GM19324 (cell line): ENCODE data around the gene HS6ST3.
A peak's percentile ranks its signal among the peaks of the same experiment; 100 is the strongest.
"Not testable (repeated sequence)": the region's sequence is repeated elsewhere in the genome, so short reads cannot be mapped to it uniquely, and the experiment has no call there.

Source experiments
- ATAC-seq: cut with Tn5 transposase; IDR thresholded peaks from one replicate; pipeline ENCODE4 v1.9.1; 2021; ENCODE audit warnings: mild to moderate bottlenecking, moderate library complexity; ENCODE audit not compliant: unreplicated experiment, low FRiP score

HS6ST3 gene

DNA sequence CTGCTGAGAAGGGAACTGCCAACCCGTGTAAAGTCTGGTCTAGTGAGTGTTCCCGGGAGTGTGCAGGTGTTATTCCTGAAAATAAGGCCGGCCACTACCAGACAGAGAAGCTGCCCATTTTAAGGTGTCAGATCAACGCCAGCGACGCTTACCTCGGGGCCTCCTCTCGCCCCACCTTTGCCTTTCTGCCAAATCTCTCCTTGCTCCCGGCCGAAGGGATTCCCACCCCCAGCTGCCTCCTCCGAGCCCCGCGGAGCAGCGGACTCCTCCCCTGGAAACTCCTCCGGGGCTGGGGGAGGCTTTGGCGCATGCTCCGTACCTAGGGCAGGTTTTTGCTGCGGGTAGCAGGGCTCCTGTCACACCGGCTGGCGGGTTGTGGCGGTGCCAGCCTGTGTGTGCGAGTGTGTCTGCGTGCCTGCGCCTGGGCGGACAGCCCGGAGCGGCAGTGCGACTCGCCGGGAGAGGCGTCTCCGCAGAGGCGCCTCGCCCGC lies at the start of gene HS6ST3:
TSS of gene HS6ST3 (plus strand) at position 359 of the 491 bp plus-strand sequence.
- peak; percentile 41 for ATAC-seq

DNA sequence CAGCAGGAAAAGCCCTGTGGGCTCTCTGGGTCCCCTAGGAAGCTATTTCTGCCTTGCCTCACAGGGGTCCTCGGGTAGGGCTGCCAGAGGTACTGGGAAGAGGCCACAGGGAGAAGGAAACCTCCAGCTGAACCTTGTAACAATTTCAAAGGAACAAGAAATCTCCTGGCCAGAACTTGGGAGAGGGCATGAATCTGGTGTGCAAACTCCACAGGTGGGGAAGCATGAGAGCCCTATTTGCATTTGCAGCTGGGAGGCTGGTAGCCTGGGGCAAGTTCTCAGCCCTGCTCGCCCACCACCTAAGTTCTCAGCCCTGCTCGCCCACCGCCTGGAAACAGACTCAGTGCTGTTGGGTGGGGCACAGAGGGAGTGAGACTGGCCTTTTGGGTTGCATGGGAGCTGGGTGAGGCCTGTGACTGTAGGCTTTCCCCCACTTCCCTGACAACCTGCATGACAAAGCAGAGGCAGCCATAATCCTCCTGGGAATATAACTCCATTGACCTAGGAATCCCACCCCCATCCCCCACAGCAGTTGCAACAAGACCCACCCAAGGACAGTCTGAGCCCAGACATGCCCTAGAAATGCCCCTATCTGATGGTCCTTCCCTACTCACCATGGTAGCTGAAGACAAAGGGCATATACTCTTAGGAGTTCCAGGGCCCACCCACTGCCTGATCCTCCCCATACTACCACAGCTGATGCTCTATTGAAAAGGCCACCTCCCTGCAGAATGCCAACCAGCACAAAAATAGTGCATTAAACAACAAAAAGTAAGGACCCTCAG lies 48.4 kb upstream of the HS6ST3 start:
- ATAC-seq, result no peak

DNA sequence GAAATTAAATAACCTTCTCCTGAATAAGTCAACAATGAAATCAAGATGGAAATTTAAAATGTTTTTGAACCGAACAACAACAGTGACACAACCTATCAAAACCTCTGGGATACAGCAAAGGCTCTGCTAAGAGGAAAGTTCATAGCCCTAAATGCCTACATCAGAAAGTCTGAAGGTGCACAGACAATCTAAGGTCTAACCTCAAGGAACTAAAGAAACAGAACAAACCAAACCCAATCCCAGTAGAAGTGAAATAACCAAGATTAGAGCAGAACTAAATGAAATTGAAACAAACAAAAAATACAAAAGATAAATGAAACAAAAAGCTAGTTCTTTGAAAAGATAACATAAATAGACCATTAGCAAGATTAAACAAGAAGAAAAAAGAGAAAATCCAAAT lies 45.7 kb upstream of the HS6ST3 start:
- no peak for ATAC-seq

DNA sequence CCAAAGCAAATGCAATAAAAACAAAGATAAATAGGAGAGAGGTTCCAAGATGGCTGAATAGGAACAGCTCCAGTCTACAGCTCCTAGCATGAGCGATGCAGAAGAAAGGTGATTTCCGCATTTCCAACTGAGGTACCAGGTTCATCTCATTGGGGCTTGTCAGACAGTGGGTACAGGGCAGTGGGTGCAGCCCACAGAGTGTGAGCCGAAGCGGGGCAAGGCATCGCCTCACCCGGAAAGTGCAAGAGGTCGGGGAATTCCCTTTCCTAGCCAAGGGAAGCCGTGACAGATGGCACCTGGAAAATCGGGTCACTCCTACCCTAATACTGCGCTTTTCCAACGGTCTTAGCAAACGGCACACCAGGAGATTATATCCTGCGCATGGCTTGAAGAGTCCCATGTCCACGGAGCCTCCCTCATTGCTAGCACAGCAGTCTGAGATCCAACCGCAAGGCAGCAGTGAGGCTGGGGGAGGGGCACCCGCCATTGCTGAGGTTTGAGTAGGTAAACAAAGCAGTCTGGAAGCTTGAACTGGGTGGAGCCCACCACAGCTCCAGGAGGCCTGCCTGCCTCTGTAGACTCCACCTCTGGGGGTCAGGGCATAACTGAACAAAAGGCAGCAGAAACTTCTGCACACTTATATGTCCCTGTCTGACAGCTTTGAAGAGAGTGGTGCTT lies 43.3 kb upstream of the HS6ST3 start:
- ATAC-seq, result not testable (repeated sequence)

DNA sequence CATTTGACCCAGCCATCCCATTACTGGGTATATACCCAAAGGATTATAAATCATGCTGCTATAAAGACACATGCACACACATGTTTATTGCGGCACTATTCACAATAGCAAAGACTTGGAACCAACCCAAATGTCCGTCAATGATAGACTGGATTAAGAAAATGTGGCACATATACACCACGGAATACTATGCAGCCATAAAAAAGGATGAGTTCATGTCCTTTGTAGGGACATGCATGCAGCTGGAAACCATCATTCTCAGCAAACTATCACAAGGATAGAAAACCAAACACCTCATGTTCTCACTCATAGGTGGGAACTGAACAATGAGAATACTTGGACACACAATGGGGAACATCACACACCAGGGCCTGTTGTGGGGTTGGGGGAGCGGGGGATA lies 39.0 kb upstream of the HS6ST3 start:
- not testable (repeated sequence) for ATAC-seq

DNA sequence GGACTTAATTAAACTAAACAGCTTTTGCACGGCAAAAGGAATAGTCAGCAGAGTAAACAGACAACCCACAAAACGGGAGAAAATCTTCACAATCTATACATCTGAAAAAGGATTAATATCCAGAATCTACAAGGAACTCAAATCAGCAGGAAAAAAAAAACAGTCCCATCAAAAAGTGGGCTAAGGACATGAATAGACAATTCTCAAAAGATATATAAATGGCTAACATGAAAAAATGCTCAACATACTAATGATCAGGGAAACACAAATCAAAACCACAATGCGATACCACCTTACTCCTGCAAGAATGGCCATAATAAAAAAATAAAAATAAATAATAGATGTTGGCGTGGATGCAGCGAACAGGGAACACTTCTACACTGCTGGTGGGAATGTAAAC lies 38.4 kb upstream of the HS6ST3 start:
- not testable (repeated sequence) for ATAC-seq

DNA sequence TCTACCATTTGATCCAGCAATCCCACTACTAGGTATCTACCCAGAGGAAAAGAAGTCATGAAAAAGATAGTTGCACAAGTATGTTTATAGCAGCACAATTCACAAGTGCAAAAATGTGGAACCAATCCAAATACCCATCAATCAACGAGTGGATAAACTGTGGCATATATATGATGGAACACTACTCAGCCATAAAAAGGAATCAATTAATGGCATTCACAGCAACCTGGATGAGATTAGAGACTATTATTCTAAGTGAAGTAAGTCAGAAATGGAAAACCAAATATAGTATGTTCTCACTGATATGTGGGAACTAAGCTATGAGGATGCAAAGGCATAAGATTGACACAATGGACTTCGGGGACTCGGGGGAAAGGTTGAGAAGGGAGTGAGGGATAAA lies 38.0 kb upstream of the HS6ST3 start:
- ATAC-seq, result not testable (repeated sequence)

DNA sequence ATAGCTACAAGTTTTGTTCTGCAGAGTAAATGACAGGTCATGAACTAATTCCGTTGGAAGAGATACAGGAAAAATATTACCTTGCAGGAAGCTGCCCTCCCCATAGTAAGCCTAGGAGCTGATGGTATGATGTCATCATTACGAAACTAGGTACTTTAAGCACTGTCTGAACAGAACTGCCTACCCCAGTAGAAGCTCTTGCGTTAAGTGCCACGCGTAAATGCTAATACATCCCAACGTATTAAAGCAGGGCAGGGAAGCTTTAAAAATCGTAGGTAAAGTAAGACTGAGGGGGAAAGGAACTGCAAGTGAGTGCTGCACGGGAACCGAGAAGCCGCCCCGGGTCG lies 37.3 kb upstream of the HS6ST3 start:
- peak; percentile 37 for ATAC-seq

DNA sequence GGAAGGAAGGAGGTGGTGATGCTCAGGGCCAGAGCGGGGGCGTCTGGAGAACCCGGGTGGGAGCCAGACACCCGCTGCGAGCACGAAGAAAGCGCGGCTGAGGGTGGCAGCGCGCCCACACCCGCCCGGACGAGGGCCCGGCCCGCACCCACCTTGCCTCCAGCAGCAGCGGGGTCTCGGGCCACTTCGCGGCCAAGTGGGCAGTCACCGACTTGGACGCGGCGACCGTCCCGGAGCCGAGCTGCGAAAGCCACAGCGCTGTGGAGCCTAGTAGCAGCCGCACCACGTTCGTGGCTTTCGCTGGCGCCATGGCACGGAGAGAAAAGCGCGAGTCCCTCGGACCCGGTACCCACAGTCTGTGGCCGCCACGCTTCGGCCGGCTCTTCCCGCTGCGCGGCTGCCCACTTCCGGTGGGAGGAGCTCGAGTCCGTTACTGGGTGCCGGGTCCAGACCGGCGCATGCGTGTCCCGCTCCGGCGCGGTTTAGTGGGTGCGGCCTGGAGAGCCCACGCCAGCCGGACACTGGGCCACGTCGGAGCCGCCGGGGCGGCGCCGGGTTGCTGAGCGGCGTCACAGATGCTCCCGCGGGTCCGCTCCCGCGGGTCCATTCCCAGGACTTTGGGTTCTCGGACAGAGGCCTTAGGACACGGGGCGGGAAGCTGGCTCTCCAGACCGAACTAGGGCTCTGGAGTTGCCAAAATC lies 36.8 kb upstream of the HS6ST3 start, which contains the start of gene UGGT2:
TSS of gene UGGT2 (minus strand) at position 399 of the 701 bp plus-strand sequence. CDS start at position 310, 89 bp downstream.
- ATAC-seq, result peak; percentile 100

DNA sequence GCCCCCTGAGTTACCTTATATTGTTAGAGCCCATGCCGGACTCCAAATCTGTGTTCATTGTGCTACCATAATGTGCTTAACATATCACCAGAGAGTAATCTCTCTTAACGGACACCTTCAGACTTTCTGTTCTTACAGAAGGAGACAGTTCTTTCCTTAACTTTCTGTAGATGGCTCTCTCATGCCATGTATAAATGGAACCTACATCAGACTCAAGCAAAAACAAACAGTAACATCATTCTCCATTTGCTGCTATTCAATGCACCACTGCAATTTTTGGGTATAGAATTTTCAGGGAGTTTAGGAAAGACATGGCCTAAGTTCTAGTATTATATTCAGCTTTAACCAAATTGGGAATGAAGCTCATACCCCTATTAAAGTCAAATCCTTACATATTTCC lies 24.1 kb upstream of the HS6ST3 start:
- no peak for ATAC-seq

DNA sequence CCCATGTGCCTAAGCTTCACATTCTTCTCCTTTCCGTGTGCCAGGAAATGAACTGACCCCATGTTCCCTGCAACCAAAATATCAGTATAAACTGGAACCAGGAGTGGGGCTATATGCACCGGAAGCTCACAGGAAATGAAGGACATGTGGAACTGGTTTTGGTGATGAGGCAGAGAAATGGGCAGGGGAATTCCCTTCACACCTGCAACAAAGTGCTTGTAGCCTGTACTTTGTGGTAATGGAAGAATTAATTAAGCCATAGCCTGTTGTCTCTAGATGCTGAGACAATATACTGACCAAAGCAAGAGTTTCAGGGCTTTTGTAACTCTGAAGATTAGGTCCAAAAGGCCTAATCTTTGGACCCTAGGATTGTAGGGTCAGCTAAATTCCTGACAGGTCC lies 21.2 kb upstream of the HS6ST3 start:
- no peak for ATAC-seq

DNA sequence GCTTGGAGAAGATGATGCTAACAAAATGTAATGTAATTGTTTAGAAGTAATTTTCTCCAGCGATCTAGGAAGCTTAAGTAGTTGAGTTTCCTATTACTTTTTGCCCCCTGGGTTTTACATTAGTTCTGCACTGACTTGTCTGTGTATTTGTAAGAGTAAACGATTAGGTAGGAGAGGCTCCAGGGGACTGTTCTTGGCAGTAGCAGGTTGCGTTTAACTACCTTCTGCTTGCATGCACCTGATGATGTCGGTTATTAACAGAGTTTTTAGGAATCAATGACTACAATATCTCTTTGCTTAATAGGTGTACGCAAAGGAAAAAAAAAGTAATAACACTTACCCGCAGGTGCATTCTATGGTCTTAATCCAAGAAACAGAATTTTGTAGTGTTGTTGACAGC lies 18.4 kb upstream of the HS6ST3 start:
- ATAC-seq, result no peak

DNA sequence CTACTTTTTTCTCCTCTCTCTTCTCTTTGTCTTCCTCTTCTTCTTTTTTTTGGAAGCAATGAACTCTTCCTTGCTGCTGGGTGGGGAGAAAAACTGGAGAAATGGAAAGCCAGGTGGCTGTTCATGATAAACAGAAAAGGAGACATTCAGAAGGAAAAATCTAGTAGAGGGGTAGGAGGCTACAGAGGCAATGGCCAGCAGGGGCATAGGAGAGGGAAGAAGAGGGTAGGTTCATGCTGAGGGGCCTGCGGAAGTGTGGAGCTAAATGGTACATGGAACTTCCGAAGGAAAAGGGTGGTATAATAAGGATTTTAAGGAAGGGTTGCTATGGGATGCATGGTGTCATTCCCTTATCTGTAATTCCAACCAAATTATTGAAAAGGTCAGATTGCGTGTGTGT lies 17.5 kb upstream of the HS6ST3 start:
- ATAC-seq, result no peak

DNA sequence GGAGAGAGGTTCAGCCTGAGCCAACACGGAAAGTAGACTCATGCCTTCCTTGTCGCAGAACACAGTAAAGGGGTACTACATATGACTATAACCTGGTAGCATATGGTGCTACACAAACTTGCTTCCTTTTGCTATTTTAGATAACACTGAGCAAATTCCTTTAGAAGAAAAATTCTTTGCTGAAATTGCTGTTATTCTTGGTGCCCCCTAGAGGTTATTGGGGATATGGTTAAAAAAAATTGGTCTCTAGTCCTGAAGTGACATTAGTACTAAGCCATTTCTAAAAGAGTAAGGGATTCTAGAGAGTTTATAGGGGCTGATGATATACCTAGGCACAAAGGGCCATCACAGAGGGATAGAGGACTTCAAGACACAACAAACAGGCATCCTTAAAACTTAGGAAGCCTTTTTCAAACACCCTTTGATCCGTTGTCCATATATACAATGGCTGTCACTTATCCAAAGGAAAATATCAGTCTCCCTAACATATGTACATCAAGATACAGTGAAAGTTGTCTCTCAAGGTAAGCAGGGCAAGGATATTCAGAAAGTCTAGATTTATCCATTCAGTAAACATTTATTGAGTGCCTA lies 13.9 kb upstream of the HS6ST3 start:
- ATAC-seq, result no peak

DNA sequence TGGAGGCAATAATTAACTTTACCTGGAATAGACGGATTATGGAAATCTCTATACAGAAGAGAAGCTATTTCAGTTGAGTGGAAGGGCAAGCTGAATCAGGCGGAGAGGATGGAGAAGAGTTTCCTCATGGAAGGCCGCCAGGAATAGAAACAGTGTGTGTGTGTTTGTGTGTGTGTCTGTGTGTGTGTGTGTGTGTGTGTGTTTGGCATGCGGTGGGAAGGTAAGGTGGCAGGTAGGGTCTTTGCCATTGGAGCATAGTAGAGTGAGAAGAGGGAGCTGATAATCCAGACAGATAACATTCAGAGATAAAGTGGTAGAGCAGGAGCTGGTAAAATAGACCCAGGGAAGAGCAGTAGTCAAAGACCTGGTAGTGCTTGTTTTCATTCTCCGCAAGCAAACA lies 9.2 kb upstream of the HS6ST3 start:
- ATAC-seq, result no peak

DNA sequence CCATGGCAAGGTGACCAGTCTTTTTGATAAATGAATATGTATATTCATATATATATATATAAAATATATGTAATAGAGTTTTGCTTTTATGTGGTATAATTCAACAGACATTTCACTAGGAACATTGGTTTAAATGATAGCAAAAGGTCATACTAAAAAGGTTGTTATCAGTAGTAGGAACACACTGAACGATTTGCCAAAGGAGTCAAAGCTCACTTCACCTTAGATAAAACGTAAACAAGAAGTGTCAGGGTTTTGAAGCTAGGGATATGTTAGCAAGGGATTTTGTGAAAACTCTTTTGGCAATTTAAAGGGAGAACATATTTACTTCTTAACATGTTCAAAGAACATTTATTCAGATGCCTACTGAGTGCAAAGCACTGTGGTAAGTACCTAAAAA lies 8.0 kb upstream of the HS6ST3 start:
- no peak for ATAC-seq

DNA sequence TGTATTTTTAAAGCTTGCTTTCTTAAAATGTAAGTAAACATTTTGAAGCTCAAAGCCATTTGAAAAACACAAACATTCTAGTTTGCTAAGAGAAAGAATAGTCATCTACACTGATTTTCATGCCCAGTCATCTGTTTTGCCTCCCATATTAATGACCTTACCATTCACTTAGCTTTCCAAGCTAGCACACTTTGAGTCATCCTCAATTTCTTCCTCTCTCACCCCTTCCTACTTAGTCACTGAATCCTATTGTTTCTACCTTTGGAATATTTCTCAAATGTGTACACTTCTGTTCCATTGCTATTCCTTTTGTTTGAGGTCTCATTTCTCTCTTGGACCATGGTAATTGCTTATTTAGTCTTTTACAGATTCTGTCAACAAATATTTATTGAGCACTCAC lies 7.3 kb upstream of the HS6ST3 start:
- ATAC-seq, result no peak

DNA sequence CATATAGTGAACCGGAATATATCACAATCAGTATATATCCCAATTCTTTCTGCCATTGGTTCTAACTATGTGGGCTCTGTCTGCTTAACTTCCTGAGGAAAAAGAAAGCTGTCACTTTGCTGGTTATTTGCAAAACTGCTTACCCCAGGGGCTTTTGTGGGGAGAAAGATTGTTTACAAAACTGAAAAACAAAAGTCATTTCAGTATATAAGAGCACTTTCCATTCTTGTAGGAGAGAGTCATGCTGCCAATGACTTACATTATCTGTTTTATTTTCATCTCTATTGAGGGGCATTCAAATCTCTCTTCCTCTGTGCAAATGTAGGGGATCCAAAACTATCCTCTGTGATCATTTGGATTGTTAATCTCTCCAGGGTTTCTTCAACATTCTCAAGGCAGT lies 3.2 kb upstream of the HS6ST3 start:
- ATAC-seq, result no peak

DNA sequence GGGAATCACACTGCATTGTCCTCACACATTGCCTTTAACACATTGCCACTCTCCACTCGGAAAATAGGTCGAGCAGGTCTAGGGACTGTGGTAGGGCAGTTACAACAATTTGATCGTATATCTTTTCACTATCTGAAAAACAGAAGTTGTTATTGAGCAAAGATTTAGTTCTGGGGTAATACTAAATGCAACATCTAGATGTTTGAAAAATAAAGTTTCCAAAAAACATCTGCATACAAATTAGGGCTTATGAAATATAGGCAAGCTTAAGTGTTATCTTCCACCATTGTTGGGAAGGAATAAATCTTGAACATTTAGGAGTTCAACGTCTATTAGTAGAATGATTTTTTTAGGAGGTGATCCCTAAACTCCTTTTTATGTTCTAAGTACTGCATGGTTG lies 768 bp upstream of the HS6ST3 start:
- ATAC-seq, result no peak

DNA sequence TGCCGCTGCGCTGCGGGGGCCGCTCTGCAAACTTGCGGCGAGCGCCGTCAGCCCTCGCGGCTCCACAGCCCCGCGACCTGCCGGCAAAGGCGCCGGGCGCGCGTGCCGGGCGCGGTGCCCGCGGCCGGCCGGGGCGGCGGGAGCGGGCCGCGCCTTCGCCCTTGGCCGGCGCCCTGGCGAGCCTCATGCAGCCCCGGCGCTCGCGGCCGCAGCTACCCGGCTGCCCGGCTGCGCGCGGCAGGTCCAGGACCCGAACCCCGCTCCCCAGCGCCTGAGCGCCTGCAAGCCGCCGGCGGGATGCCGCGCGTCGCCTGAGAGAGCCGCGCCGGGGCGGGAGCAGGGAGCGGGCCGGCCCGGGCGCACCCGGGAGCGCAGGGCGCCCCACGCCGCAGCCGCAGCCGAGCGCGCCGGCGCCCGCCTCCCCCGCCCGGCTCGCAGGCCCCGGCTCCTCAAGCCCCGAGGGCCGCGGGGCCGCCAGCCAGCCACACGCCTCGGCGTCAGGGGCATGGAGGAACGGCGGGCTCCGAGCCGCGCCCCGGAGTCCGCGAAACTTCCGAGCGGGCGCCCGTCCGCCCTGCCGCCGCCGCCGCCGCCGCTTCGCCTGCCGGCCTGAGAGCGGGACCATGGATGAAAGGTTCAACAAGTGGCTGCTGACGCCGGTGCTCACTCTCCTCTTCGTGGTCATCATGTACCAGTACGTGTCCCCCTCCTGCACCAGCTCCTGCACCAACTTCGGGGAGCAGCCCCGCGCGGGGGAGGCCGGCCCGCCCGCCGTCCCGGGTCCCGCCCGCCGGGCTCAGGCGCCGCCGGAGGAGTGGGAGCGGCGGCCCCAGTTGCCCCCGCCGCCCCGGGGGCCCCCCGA lies 564 bp downstream of the HS6ST3 start:
- peak; percentile 46 for ATAC-seq
